NB4 (cell line): ENCODE results near the gene KDM4B.

Experiments used
- DNase-seq: peaks from one replicate; pipeline ENCODE4 v3.0.0; 2010; ENCODE audit warnings: low read depth
- H3K4me3 ChIP-seq: one replicate; pipeline ENCODE4 v1.5.1; 2011; ENCODE audit warnings: mild to moderate bottlenecking, low read depth, low read length, moderate library complexity
- MYC ChIP-seq: IDR thresholded peaks from 2 replicates; pipeline ENCODE4 v1.6.1; 2011; ENCODE audit warnings: low read depth, low read length
- POLR2A ChIP-seq: IDR thresholded peaks from 2 replicates; pipeline ENCODE4 v1.6.1; 2011; ENCODE audit warnings: mild to moderate bottlenecking; ENCODE audit not compliant: insufficient read length; ENCODE audit errors: extremely low read depth
- TF ChIP-seq, protein P1 (sequence below): IDR thresholded peaks from one replicate; pipeline ENCODE4 v1.5.1; 2012; ENCODE audit warnings: low read depth, low read length
- TF ChIP-seq, protein P2 (sequence below): IDR thresholded peaks from 2 replicates; pipeline ENCODE4 v1.6.1; 2011; ENCODE audit warnings: low read depth, low read length

The KDM4B gene

DNA sequence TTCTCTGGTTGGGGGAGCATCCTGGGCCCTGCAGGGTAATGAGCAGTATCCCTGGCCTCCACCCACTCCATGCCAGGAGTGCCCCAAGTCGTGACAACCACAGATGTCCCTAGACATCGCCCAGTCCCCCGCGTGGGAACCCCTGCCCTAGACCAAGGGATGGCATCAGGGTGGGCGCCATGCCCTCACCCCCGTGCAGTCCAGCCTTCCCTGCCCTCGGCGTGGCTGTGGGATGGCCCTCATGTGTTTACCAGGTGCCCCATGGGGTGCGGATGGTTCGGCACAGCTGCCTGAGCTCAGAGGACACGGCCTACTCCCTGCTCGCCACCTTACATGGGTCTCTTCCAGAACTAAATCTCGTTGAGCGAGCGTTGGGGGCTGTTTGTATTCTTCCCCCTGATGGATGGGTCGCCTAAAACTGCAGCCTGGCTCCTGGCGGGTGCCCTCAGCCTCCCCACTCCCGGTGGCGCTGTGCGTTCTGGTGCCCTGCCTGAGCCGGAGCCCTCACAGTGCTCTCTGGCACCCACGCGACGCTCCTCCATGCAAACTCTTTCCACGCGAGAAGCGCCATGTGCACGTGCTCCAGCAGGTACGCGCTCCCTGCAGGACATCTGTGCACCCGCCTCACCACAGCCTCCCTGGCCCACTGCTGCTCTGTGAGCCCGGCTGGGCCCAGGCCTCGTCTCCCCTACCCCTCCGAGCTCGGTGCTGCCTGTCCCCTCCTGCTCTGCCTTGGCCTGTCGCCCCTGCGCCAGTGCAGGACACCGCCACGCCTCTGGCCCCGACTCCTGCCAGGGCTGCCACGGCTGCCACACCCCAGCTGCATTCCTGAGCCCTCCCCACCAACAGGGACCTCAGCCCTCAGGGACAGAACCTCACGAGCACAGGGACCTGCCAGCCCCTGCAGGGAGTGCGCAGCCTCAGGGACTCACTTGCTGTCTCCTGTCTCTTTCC is 145.0 kb downstream of the KDM4B start:
- TF ChIP-seq, protein P1, sequence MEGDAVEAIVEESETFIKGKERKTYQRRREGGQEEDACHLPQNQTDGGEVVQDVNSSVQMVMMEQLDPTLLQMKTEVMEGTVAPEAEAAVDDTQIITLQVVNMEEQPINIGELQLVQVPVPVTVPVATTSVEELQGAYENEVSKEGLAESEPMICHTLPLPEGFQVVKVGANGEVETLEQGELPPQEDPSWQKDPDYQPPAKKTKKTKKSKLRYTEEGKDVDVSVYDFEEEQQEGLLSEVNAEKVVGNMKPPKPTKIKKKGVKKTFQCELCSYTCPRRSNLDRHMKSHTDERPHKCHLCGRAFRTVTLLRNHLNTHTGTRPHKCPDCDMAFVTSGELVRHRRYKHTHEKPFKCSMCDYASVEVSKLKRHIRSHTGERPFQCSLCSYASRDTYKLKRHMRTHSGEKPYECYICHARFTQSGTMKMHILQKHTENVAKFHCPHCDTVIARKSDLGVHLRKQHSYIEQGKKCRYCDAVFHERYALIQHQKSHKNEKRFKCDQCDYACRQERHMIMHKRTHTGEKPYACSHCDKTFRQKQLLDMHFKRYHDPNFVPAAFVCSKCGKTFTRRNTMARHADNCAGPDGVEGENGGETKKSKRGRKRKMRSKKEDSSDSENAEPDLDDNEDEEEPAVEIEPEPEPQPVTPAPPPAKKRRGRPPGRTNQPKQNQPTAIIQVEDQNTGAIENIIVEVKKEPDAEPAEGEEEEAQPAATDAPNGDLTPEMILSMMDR, result no peak
- TF ChIP-seq, protein P2, sequence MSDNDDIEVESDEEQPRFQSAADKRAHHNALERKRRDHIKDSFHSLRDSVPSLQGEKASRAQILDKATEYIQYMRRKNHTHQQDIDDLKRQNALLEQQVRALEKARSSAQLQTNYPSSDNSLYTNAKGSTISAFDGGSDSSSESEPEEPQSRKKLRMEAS, result no peak
- no peak for TF ChIP-seq POLR2A
- no peak overlapping the region for H3K4me3 ChIP-seq
- no peak for DNase-seq

DNA sequence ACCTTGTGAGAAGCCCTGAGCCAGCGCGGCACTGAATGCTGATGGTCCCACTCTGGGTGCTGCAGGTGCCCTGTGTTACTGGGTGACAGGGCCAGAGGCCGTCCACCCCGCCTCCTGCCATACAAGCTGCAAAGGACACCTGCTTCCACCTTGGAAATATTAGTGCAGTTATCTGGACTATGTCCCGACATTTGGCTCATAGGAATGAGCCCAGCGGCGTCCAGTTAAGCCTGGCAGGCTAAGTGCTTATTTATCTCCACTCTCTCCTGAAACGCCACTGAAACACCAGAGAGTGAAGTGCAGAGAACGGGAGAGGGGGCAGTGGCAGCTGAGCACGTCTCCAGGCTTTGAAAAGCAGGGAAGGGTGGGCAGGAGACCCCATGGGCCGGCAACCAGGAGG is 145.8 kb downstream of the KDM4B start:
- TF ChIP-seq MYC, result no peak
- TF ChIP-seq, protein P1, result no peak
- no peak overlapping the region for H3K4me3 ChIP-seq
- no peak for DNase-seq

DNA sequence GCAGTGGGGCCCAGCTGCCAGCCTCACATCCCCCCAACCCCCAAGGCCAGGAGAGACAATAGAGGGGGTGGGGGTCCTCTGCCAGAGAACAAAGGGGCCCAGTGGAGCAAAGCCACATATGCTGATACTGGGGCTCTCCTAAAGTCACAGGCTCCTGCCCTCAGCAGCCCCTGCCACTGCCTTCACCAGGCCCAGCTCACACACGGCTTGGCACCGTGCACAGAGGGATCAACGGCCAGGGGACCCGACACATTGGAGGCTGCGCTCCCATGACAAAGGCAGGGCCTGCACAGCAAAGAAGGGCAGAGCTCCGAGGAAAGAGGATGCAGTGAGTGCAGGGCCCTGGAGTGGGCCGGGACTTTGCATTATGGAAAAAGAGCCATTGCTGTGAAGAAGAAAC is 146.4 kb downstream of the KDM4B start:
- TF ChIP-seq, protein P2, result no peak
- TF ChIP-seq, protein P1, result no peak
- no peak for TF ChIP-seq POLR2A
- TF ChIP-seq MYC, result no peak
- DNase-seq, result no peak
- H3K4me3 ChIP-seq, result no peak overlapping the region

DNA sequence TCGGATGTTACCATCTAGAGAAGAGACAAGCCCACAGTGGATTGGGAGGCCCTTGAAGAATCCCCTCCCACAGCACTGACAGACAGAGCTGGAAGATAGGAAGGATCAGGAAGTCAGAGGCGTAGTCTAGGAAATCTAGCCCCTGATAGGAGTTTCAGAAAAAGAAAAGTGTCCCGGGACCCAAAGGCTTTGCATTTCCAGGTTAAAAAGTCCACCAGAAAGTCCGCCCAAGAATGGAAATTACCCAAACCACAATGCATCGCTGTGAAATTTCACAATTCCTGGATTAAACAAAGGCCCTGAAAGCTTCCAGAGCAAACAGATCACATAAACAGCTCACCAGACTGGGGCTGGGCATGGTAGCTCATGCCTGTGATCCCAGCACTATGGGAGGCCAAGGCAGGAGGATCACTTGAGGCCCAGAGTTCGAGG is 146.9 kb downstream of the KDM4B start:
- TF ChIP-seq, protein P2, result no peak
- no peak for TF ChIP-seq POLR2A
- TF ChIP-seq, protein P1, result no peak
- TF ChIP-seq MYC, result no peak
- DNase-seq, result no peak
- H3K4me3 ChIP-seq, result no peak overlapping the region

DNA sequence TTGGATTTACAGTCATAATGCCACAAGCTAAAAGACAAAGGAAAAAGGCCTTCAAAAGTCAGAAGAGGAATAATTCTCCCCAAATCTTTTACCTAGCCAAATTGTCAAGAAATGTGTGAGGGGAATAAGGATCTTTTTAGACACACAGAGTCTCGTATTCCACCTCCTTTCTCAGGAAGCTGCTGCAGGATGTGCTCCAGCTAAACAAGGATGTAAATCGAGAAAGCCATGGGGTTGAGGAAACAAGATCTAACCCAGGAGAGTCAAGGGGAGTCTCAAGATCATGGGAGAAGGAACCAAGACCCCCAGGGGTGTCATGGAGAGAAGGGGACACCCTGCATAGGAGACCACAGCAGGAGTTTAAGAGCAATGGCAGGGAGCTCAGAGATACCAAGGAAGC is 147.4 kb downstream of the KDM4B start:
- no peak for DNase-seq
- TF ChIP-seq, protein P2, result no peak
- TF ChIP-seq, protein P1, result no peak
- no peak for TF ChIP-seq POLR2A
- TF ChIP-seq MYC, result no peak
- no peak overlapping the region for H3K4me3 ChIP-seq
